HepG2 (cell line): ENCODE measurements around the gene TTC21B. TPM values are rescaled to one million over a fixed set of nuclear protein-coding genes. Genes with fewer than 3 reads are reported as not detected.

Experiments used
- ATAC-seq: fragments of 200-7000 bp; cut with Tn5 transposase; 3 replicates; pipeline ENCODE4 v1.9.1; 2020; ENCODE audit warnings: mild to moderate bottlenecking, moderate library complexity
- BruUV-seq: library from RNA; stranded (reverse); fragments of 400-500 nt; replicated peaks from 2 replicates; lab custom pipeline; 2021; lab: Mats Ljungman, UMichigan
- CTCF ChIA-PET: fragments of 300-600 bp; formaldehyde crosslinking; extraction: SDS; loops from one replicate; lab custom pipeline; 2021; ENCODE audit warnings: low total read pairs, inconsistent platforms, low intra/inter-chr PET ratio; lab: Yijun Ruan, JAX
- POLR2A ChIA-PET: fragments of 350-600 bp; sonication (Branson Sonifier 250); formaldehyde crosslinking; loops from one replicate; lab custom pipeline; 2020; ENCODE audit warnings: antibody characterized with exemption, inconsistent platforms; lab: Yijun Ruan, JAX
- DNase-seq: peaks from one replicate; pipeline ENCODE4 v3.0.0-alpha.2; 2015; ENCODE audit warnings: low spot score
- FAIRE-seq: peaks from 3 replicates; lab custom pipeline; 2011; peaks lifted over from hg19 to GRCh38; lab: Jason Lieb, UNC
- H2AFZ ChIP-seq: one replicate; pipeline ENCODE4 v1.6.1; 2011; ENCODE audit warnings: low read length, inconsistent platforms
- H3K27ac ChIP-seq: fragments of 300-600 bp; 3 replicates; pipeline ENCODE4 v1.8.0; 2011; ENCODE audit warnings: mixed run types, mild to moderate bottlenecking, mixed read lengths, low read length, inconsistent platforms; ENCODE audit not compliant: insufficient read depth; ENCODE audit errors: extremely low read length
- H3K27me3 ChIP-seq, 2 experiments: fragments of 200-600 bp in 1 of 2; 2 replicates in 1 of 2; 3 replicates in 1 of 2; pipeline versions ENCODE4 v1.6.0 to v1.8.0; 2011; ENCODE audit warnings: low read length in 2 of 2, mild to moderate bottlenecking in 2 of 2, moderate library complexity in 2 of 2, inconsistent platforms in 1 of 2; ENCODE audit not compliant: insufficient read depth in 2 of 2, control insufficient read depth in 1 of 2
- H3K36me3 ChIP-seq, 2 experiments: fragments of 200-600 bp in 1 of 2; replicated peaks in 1 of 2; 2 replicates in 1 of 2; 3 replicates in 1 of 2; pipeline versions ENCODE4 v1.5.1 to v1.8.0; 2011; ENCODE audit warnings: low read length in 2 of 2, inconsistent platforms in 1 of 2; ENCODE audit not compliant: insufficient read depth in 2 of 2, control insufficient read depth in 1 of 2
- H3K4me1 ChIP-seq: 2 replicates; pipeline ENCODE4 v1.5.1; 2012; ENCODE audit warnings: low read length, inconsistent platforms; ENCODE audit not compliant: insufficient read depth
- H3K4me2 ChIP-seq: 2 replicates; pipeline ENCODE4 v1.6.0; 2011; ENCODE audit warnings: low read depth, low read length, inconsistent platforms
- H3K4me3 ChIP-seq, 3 experiments: fragments of 200-600 bp in 1 of 3; sonication (generic), shearing (Covaris generic) in 1 of 3; replicated peaks in 1 of 3; 2 replicates each; pipeline ENCODE4 v1.5.1; 2011 to 2016; ENCODE audit warnings: low read length in 3 of 3, inconsistent platforms in 2 of 3, low read depth in 2 of 3, mild to moderate bottlenecking in 2 of 3, control low read depth in 1 of 3, mixed read lengths in 1 of 3; ENCODE audit not compliant: insufficient read depth in 1 of 3
- H3K79me2 ChIP-seq: one replicate; pipeline ENCODE4 v1.6.1; 2011; ENCODE audit warnings: low read length, inconsistent platforms; ENCODE audit not compliant: insufficient read depth
- H3K9ac ChIP-seq: 2 replicates; pipeline ENCODE4 v1.6.0; 2011; ENCODE audit warnings: mild to moderate bottlenecking, low read depth, low read length, inconsistent platforms; ENCODE audit not compliant: insufficient read depth
- H3K9me3 ChIP-seq: 2 replicates; pipeline ENCODE4 v1.5.1; 2012; ENCODE audit warnings: mild to moderate bottlenecking, low read length
- H4K20me1 ChIP-seq: 2 replicates; pipeline ENCODE4 v1.6.0; 2011; ENCODE audit warnings: inconsistent platforms, mild to moderate bottlenecking, low read length, moderate library complexity; ENCODE audit not compliant: insufficient read depth
- BRF2 ChIP-seq: sonication (generic); formaldehyde crosslinking; IDR thresholded peaks from 2 replicates; pipeline ENCODE4 v1.8.1; 2022; ENCODE audit warnings: mild to moderate bottlenecking, missing genetic modification reagents
- ETS1 ChIP-seq: sonication (generic); formaldehyde crosslinking; IDR thresholded peaks from 2 replicates; pipeline ENCODE4 v1.4.0; 2020; ENCODE audit warnings: missing genetic modification reagents
- FIP1L1 ChIP-seq: fragments of 200-400 bp; formaldehyde crosslinking; IDR thresholded peaks from 2 replicates; pipeline ENCODE4 v1.6.1; 2018; ENCODE audit warnings: low read depth, mild to moderate bottlenecking, low read length, moderate library complexity, borderline replicate concordance; ENCODE audit not compliant: insufficient read depth
- GTF2F1 ChIP-seq: fragments of 150-350 bp; IDR thresholded peaks from 2 replicates; pipeline ENCODE4 v1.6.1; 2014; ENCODE audit warnings: low read length
- GTF3A ChIP-seq: sonication (generic); formaldehyde crosslinking; conservative IDR thresholded peaks from 2 replicates; pipeline ENCODE4 v1.4.0; 2020; ENCODE audit warnings: mild to moderate bottlenecking, missing genetic modification reagents
- HNRNPK ChIP-seq: fragments of 200-400 bp; formaldehyde crosslinking; IDR thresholded peaks from 2 replicates; pipeline ENCODE4 v1.6.1; 2018; ENCODE audit warnings: low read length, low read depth, moderate library complexity, mild to moderate bottlenecking; ENCODE audit not compliant: poor library complexity, severe bottlenecking
- ZBED4 ChIP-seq: sonication (generic); formaldehyde crosslinking; IDR thresholded peaks from 2 replicates; pipeline ENCODE4 v1.4.0; 2020; ENCODE audit warnings: missing genetic modification reagents, borderline replicate concordance
- ZNF224 ChIP-seq: sonication (generic); formaldehyde crosslinking; IDR thresholded peaks from 2 replicates; pipeline ENCODE4 v1.5.0; 2020; ENCODE audit warnings: mild to moderate bottlenecking, missing genetic modification reagents
- in situ Hi-C: cut with HindIII; loops from 2 replicates; pipeline ENCODE4 v1.10.0; 2017; ENCODE audit warnings: low pct_unique_long_range_greater_than_20kb; ENCODE audit not compliant: extremely low pct_ligation_motif_present
- intact Hi-C: fragments of 100-400 bp; cut with micrococcal nuclease; formaldehyde crosslinking; loops from one replicate; pipeline ENCODE4 v1.10.0; 2022; ENCODE audit not compliant: unreplicated experiment
- polyA plus RNA-seq, 8 experiments: library from polyadenylated mRNA; depleted of rRNA in 3 of 8; stranded (reverse) in 7 of 8; unstranded in 1 of 8; fragments of >200 nt; fragmentation: Illumina TruSeq in 4 of 8; extraction: Trizol in 4 of 8; gene quantifications; 2 replicates each; pipeline versions ENCODE4 v1.2.1 to v1.2.3, GENCODE V29; 2011 to 2016; ENCODE audit warnings: low read depth in 4 of 8, missing spikeins in 1 of 8, mixed read lengths in 1 of 8; ENCODE audit not compliant: insufficient read depth in 1 of 8
- total RNA-seq, 5 experiments: library from RNA; depleted of rRNA; stranded (reverse); fragments of >200 nt; fragmentation: Illumina TruSeq; extraction: Trizol; gene quantifications; 2 replicates each; pipeline ENCODE4 v1.2.3, GENCODE V29; 2016; ENCODE audit warnings: low read depth in 1 of 5
- TF ChIP-seq, protein P1 (sequence below): sonication (generic); formaldehyde crosslinking; IDR thresholded peaks from 2 replicates; pipeline ENCODE4 v1.8.1; 2023; ENCODE audit warnings: missing genetic modification reagents, inconsistent platforms, borderline replicate concordance

The TTC21B gene
- total and polyA plus RNA-seq, 2 of the 13 experiments (the other 11 are each of a cell fraction or from before 2014, with no cell fraction given) = 39.1 to 67.1 TPM

GRCh38 chr2:165989851-165990250 lies 36.3 kb upstream of the TTC21B start (continued):
- no peak for TF ChIP-seq FIP1L1
- no peak for TF ChIP-seq GTF3A
- TF ChIP-seq ETS1 (CRISPR knock-in tag) = no peak
- TF ChIP-seq BRF2 (CRISPR knock-in tag) = no peak
- no peak for TF ChIP-seq GTF2F1

- intact Hi-C loops (no loop called here), in situ Hi-C loops (no loop called here)
- ChIA-PET CTCF (no interaction called here), POLR2A (no interaction called here)
- Histone ChIP-seq H3K79me2 (no peaks in the 10 kb centered on the region), H3K9ac (no peak overlapping the region), H3K9me3 (0 out of 2 replicates have a peak, but pooled peaks cover 8% of the 10 kb centered on the region), H3K4me1 (no peaks in the 10 kb centered on the region; the same call in 1 of the 2 replicates), H3K4me3 (no peak overlapping the region), H3K27me3 (peaks cover 0 to 5% of the 10 kb centered on the region in 2 experiments; a peak in 2 of 5 replicates), H3K36me3 (no peaks in the 10 kb centered on the region), H2AFZ (no peak overlapping the region), H4K20me1 (no peaks in the 10 kb centered on the region), H3K27ac (no peak overlapping the region), H3K4me2 (no peak overlapping the region)
- FAIRE-seq = no peak
- TF ChIP-seq ZNF224 = no peak
- TF ChIP-seq HNRNPK = peak; percentile 55
- TF ChIP-seq, protein P1, sequence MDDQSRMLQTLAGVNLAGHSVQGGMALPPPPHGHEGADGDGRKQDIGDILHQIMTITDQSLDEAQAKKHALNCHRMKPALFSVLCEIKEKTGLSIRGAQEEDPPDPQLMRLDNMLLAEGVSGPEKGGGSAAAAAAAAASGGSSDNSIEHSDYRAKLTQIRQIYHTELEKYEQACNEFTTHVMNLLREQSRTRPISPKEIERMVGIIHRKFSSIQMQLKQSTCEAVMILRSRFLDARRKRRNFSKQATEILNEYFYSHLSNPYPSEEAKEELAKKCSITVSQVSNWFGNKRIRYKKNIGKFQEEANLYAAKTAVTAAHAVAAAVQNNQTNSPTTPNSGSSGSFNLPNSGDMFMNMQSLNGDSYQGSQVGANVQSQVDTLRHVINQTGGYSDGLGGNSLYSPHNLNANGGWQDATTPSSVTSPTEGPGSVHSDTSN (CRISPR knock-in tag) = no peak
- no peak for TF ChIP-seq ZBED4 (CRISPR knock-in tag)
- DNase-seq = no peak
- BruUV-seq = no TSS peak
- ATAC-seq = no peak
Measured at GRCh38 chr2:165985120-165985519, 31.5 kb upstream of the TTC21B start.
